Left lung (tissue), 10 donors: ENCODE results near the gene COX11. TPM values are rescaled to one million over a fixed set of nuclear protein-coding genes. Genes with fewer than 3 reads are reported as not detected.

Experiments
- ATAC-seq: fragments of 200-7000 bp; cut with Tn5 transposase; one replicate; pipeline ENCODE4 v1.9.1; 2020; ENCODE audit warnings: moderate library complexity
- DNase-seq, 4 donors: peaks; one replicate each; pipeline ENCODE4 v3.0.0-alpha.2; 2013 to 2020
- H3K27ac ChIP-seq, 2 donors: fragments of 200-600 bp; sonication (generic) in 1 of 2; one replicate each; pipeline versions ENCODE4 v1.5.0 to v1.8.0; 2020 to 2021
- H3K27me3 ChIP-seq, 2 donors: fragments of 200-600 bp; sonication (generic) in 1 of 2; one replicate each; pipeline versions ENCODE4 v1.5.0 to v1.8.0; 2020 to 2021
- H3K36me3 ChIP-seq, 2 donors: fragments of 200-600 bp; sonication (generic) in 1 of 2; one replicate each; pipeline versions ENCODE4 v1.5.0 to v1.8.0; 2020 to 2021
- H3K4me1 ChIP-seq, 2 donors: fragments of 200-600 bp; one replicate each; pipeline ENCODE4 v1.8.0; 2021
- H3K4me3 ChIP-seq, 2 donors: fragments of 200-600 bp; sonication (generic) in 1 of 2; one replicate each; pipeline versions ENCODE4 v1.5.0 to v1.8.0; 2020 to 2021; ENCODE audit warnings: mild to moderate bottlenecking in 1 of 2
- H3K9me3 ChIP-seq, 2 donors: fragments of 200-600 bp; sonication (generic) in 1 of 2; one replicate each; pipeline versions ENCODE4 v1.5.0 to v1.8.0; 2020 to 2021
- intact Hi-C, 2 donors: fragments of 100-400 bp; cut with DNase I; formaldehyde crosslinking; loops; one replicate each; pipeline versions ENCODE4 v1.11.2 to v1.14.2; 2022
- polyA plus RNA-seq, 6 donors: library from polyadenylated mRNA; unstranded; fragments of 120-200 nt; gene quantifications; one replicate each; pipeline ENCODE4 v1.2.1, GENCODE V29; 2013; ENCODE audit not compliant: insufficient read length in 6 of 6
- total RNA-seq, 2 donors: library from RNA; stranded (reverse); fragmentation: NEBNext Ultra II Directional; extraction: Animal tissue kit (Norgen Biotek cat#: 25700); gene quantifications; one replicate each; pipeline ENCODE4 v1.2.1, GENCODE V29; 2021
- TF ChIP-seq, protein P1 (sequence below), 2 donors: fragments of 200-600 bp; sonication (generic) in 1 of 2; IDR thresholded peaks; one replicate each; pipeline versions ENCODE4 v1.5.0 to v1.8.0; 2021; ENCODE audit warnings: antibody characterized with exemption in 2 of 2
- donor health status: DM: no; HTN: yes; CAD: no.
- donor health status: DM: no; HTN: no; CAD: no.

Gene COX11
- total and polyA plus RNA-seq, 8 donors, result 39.0 to 99.4 (median 86.2) TPM

DNA sequence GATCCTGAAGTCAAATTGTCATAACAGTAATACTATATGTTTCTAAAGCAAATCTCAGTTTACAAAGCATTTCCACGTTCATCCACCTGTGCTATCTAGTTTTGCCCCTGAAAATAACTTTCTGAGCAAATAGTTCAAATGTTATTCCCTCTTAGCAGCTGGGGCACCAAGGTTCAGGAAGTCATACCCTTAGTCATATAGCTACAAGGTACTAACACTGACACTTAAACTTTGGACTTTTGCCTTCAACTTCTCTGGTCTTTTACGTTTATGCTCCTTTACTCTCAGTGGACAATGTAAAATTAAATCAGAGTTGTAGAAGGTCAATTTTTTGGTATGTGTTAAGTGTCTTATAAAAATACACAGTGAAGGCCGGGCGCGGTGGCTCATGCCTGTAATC lies 33.0 kb downstream of the COX11 start:
- Histone ChIP-seq H3K27me3 (no peaks in the 10 kb centered on the region), H3K27ac (no peak overlapping the region), H3K4me3 (no peak overlapping the region), H3K4me1 (no peaks in the 10 kb centered on the region), H3K36me3 (peaks cover 0 to 14% of the 10 kb centered on the region in 2 donors), H3K9me3 (no peaks in the 10 kb centered on the region)
- ATAC-seq (no peak), DNase-seq (no peak)
- intact Hi-C loops, result no loop called here
- TF ChIP-seq, protein P1, sequence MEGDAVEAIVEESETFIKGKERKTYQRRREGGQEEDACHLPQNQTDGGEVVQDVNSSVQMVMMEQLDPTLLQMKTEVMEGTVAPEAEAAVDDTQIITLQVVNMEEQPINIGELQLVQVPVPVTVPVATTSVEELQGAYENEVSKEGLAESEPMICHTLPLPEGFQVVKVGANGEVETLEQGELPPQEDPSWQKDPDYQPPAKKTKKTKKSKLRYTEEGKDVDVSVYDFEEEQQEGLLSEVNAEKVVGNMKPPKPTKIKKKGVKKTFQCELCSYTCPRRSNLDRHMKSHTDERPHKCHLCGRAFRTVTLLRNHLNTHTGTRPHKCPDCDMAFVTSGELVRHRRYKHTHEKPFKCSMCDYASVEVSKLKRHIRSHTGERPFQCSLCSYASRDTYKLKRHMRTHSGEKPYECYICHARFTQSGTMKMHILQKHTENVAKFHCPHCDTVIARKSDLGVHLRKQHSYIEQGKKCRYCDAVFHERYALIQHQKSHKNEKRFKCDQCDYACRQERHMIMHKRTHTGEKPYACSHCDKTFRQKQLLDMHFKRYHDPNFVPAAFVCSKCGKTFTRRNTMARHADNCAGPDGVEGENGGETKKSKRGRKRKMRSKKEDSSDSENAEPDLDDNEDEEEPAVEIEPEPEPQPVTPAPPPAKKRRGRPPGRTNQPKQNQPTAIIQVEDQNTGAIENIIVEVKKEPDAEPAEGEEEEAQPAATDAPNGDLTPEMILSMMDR (IDR thresholded peaks at IDR 0.05), result no peak

DNA sequence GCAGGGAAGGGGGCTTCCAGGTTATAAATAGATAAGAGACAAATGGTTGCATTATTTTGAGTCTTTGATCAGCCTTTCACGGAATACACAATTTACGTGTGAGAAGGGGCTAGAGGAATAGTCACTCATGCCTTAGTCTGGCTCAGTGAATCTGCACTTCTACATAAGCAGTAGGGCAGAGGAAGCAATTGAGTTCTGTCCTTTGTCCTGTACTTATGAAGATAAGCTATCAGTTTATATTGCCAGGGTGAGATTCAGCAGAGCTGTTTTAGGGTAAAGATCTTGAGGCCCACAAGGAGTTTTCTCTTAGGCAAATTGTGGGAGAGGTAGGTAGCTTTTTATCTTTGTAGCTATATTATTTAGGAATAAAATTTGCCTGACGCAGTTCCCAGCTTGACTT lies 34.5 kb downstream of the COX11 start:
- H3K27me3 ChIP-seq, result no peaks in the 10 kb centered on the region
- no peak overlapping the region for H3K4me3 ChIP-seq
- H3K36me3 ChIP-seq, result peaks cover 0 to 18% of the 10 kb centered on the region in 2 donors
- intact Hi-C loops, result no loop called here
- ATAC-seq (no peak), DNase-seq (no peak)
- TF ChIP-seq, protein P1 (IDR thresholded peaks at IDR 0.05), result no peak
- H3K9me3 ChIP-seq, result no peaks in the 10 kb centered on the region
- H3K27ac ChIP-seq, result no peak overlapping the region
- H3K4me1 ChIP-seq, result no peaks in the 10 kb centered on the region

DNA sequence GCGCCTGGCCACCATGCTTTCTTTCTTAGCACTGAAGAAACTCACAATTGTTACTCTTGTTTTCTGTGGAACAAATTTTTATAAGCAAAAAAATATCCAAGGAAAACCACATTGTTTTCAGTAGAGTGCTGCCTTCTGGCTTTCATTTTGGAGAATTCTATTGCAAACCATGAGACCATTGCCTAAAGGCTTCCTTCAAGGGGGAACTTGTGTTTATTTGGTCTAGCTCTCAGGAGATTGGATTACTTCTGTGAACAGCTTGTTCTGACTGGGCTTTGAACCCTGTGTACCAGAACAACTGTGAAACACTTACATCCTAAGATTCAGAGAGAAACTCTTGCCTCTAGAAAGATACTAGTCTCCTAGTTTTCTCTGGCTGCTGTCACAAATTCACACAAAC lies 35.7 kb downstream of the COX11 start:
- peaks cover 0 to 13% of the 10 kb centered on the region in 2 donors for H3K36me3 ChIP-seq
- DNase-seq, result no peak
- H3K4me3 ChIP-seq, result no peak overlapping the region
- no peak overlapping the region for H3K27ac ChIP-seq
- TF ChIP-seq, protein P1 (IDR thresholded peaks at IDR 0.05), result no peak
- no peaks in the 10 kb centered on the region for H3K4me1 ChIP-seq
- no peaks in the 10 kb centered on the region for H3K27me3 ChIP-seq
- no peaks in the 10 kb centered on the region for H3K9me3 ChIP-seq
- intact Hi-C loops, result no loop called here
- no peak for ATAC-seq

DNA sequence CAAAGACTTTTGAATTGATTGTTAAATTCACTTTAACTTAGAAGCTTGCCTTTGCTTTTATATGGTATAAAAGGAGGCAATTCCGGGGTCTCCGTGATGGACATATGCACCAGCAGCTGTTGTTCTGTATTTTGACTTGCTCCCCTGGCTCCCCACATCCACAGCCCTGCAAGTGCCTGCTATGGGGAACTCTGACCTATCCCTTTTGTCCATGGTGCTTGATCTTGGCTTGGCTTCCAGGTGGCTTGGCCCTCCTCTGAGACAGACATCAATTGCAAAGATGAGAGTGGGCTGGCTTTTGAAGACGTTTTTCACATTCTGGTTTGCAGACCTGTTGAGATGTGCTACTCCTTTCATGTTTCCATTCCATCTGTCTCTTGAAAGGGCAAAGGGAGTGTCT lies 40.9 kb downstream of the COX11 start:
- H3K4me3 ChIP-seq, result no peak overlapping the region
- no peaks in the 10 kb centered on the region for H3K4me1 ChIP-seq
- DNase-seq (no peak), ATAC-seq (no peak)
- intact Hi-C loops, result no loop called here
- peaks cover 0 to 8% of the 10 kb centered on the region in 2 donors for H3K36me3 ChIP-seq
- no peaks in the 10 kb centered on the region for H3K9me3 ChIP-seq
- no peaks in the 10 kb centered on the region for H3K27me3 ChIP-seq
- no peak overlapping the region for H3K27ac ChIP-seq
- TF ChIP-seq, protein P1 (IDR thresholded peaks at IDR 0.05), result no peak

DNA sequence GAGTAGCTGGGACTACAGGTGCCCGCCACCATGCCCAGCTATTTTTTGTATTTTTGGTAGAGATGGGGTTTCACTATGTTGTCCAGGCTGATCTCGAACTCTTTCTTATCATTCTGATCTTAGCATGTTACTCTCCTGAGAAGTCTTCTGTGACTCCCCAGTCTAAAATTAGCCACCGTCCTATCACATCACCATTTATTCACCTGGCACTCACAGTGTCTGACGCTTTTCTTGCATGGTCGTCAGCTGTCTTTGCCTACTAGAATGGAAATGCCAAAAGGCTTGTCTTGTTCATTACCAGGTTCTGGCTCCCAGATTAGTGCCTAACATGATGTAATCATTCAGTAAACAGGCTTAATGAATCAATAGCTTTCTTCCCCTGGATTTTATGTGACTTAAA lies 44.0 kb downstream of the COX11 start:
- no peaks in the 10 kb centered on the region for H3K27me3 ChIP-seq
- TF ChIP-seq, protein P1 (IDR thresholded peaks at IDR 0.05), result no peak
- no peak for ATAC-seq
- no peaks in the 10 kb centered on the region for H3K4me1 ChIP-seq
- DNase-seq, result no peak
- intact Hi-C loops, result no loop called here
- no peak overlapping the region for H3K27ac ChIP-seq
- no peaks in the 10 kb centered on the region for H3K9me3 ChIP-seq
- H3K36me3 ChIP-seq, result no peaks in the 10 kb centered on the region
- no peak overlapping the region for H3K4me3 ChIP-seq
